GM10266 (cell line): ENCODE measurements around the gene ACTR5.

Experiments used
- DNase-seq: peaks from one replicate; pipeline ENCODE4 v3.0.0; 2012; ENCODE audit errors: extremely low spot score
- TF ChIP-seq, protein P1 (sequence below): IDR thresholded peaks from 2 replicates; pipeline ENCODE4 v1.5.1; 2012; ENCODE audit warnings: mild to moderate bottlenecking, low read depth; ENCODE audit not compliant: control insufficient read depth, insufficient read depth; ENCODE audit errors: missing control alignments

Gene ACTR5

DNA sequence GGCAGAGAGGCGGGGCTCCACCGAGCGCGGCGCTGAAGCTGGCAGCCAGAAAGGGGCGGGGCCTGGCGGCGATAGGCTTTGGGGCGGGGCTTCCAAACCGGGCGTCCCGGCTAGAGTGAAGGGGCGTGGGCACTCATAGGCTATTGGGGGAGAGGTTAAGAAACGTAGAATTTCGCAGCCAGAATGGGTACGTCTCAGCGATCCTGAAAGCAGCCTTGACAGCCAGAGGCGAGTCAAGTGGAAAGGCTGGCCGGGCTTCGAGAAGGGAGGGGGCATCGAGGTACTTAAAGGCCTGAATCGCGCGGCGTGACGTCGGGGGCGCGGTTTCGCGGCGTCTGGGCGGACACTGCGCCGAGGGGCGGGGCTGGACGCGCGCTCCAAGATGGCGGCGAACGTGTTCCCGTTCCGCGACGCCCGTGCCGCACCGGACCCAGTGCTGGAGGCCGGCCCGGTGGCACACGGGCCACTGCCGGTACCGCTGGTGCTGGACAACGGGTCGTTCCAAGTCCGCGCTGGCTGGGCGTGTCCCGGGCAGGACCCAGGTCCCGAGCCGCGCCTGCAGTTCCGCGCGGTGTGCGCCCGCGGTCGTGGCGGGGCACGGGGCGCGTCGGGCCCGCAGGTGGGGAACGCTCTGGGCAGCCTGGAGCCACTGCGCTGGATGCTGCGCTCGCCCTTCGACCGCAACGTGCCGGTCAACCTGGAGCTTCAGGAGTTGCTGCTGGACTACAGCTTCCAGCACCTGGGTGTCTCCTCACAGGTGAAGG lies at the start of gene ACTR5:
Gene ACTR5 (plus strand): TSS at position 364 of the 764 bp plus-strand sequence. CDS start 19 bp downstream, at position 383.
- peak; percentile 99 for DNase-seq
- TF ChIP-seq, protein P1, sequence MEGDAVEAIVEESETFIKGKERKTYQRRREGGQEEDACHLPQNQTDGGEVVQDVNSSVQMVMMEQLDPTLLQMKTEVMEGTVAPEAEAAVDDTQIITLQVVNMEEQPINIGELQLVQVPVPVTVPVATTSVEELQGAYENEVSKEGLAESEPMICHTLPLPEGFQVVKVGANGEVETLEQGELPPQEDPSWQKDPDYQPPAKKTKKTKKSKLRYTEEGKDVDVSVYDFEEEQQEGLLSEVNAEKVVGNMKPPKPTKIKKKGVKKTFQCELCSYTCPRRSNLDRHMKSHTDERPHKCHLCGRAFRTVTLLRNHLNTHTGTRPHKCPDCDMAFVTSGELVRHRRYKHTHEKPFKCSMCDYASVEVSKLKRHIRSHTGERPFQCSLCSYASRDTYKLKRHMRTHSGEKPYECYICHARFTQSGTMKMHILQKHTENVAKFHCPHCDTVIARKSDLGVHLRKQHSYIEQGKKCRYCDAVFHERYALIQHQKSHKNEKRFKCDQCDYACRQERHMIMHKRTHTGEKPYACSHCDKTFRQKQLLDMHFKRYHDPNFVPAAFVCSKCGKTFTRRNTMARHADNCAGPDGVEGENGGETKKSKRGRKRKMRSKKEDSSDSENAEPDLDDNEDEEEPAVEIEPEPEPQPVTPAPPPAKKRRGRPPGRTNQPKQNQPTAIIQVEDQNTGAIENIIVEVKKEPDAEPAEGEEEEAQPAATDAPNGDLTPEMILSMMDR = no peak

DNA sequence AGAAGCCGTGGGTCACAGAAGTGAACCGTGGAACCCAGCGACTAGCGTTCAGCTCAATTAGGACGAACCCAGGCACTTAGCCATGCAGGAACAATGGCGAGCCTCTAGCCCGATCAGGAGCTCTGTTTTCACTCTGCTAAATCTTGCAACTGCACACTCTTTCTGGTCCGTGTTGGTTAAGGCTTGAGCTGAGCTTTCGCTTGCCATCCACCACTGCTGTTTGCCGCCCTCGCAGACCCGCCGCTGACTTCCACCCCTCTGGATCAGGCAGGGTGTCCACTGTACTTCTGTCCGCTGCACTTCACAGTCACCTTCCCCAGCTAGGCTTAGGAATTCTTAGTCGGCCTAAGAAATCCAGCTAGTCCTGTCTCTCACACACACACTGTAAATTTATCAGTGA lies 49.7 kb upstream of the ACTR5 start:
- no peak for DNase-seq
- TF ChIP-seq, protein P1 = no peak

DNA sequence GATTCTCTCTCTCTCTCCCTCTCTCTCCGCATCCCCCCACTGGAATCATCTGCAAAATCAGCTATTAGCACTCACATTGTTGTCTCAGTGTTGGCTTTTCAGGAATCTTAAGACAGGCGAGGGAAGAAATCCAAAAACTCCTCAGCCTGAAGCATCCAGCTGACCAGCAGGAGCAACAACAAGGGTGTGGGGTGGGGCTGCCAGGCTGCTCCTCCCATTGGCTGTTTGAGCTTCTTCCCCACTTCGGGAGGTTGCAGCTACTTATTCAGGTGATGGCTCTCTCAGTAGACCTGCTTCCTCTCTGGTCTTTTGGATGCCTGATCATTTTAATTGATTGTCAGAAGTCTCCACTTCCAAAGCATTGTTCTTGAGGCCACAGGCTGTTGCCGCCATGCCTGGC lies 48.1 kb upstream of the ACTR5 start:
- no peak for DNase-seq
- TF ChIP-seq, protein P1 = no peak

DNA sequence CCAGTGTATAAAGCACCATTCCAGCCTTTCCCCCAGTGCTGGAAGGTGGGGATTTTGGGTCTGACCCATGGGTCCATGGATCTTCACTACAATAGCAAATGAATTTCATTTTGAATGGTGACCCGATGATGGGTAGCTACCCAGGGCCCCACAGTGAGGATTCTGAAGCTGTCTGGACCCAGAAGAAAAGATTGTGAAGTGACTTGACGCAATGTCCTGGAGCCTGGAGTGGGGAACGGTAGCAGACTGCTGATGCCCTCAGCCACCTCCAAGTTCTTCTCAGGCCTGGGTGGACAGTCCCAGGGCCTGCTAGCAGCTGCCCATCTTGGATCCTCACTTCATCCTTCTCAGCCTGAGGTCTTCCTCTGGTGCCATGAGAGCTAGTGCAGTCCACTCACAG lies 47.3 kb upstream of the ACTR5 start:
- TF ChIP-seq, protein P1 = no peak

DNA sequence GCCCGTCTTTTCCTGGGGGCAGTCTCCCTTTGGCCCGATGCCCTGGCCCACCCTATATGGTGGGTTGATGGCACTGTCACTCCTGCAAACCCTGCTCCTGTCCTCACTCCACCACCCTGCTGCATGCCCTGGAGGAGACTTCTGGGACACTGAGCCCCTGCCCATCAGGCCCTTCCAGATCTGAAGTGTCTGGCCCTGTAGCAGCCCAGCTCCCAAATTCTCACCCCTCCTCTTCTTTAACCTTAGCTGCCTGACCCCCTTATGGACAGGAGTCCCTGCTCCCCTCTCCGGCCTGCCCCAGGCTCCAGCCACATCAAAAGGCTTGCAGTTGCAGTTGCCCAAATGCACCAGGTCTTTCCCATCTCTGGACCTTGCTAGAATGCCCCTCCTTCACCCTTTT lies 44.7 kb upstream of the ACTR5 start:
- TF ChIP-seq, protein P1 = no peak
- DNase-seq = no peak

More for the DNA sequence above, 47.3 kb upstream of the ACTR5 start:
- DNase-seq = no peak

DNA sequence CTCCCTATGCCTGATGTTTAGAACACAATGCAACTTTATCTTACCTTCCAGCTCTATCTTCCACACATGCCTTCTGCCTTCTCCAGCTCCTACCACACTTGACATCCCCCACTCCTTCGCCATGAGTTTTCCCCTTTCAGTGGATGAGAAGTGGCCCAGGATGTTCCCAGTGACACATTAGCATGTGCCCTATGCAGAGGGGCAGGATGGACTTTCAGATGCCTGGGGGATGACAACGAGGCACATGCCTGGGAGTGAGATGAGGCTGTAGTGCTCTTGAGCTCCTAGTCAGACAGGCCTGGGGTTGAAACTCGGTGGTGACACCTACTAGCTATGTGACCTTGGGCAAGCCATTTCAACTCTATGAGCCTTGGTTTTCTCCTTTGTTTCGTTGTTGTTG lies 44.1 kb upstream of the ACTR5 start:
- DNase-seq = no peak
- TF ChIP-seq, protein P1 = no peak

DNA sequence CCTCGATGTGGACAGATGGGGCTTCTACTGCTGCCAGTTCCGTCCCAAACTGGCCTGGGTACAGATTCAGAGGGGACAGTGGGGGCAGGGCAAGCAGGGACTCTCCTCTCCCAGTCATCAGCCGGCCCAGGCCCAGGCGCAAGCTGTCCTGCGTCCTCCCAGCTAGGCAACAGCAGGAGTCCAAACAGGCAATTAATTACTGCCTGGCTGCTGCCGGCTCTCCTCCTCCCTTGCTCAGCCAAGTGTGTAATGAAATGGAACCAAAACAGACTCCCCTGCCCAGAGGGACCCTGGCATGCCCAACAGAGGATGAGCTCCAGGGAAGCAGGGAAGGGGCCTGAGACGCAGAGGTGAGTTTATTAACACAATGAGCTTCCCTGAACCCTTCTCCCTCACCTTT lies 41.8 kb upstream of the ACTR5 start:
- TF ChIP-seq, protein P1 = no peak
- no peak for DNase-seq
